Urothelium cell line (cell line): ENCODE results near the gene THOP1.
"Not testable (repeated sequence)": the region's sequence is repeated elsewhere in the genome, so short reads cannot be mapped to it uniquely, and the experiment has no call there.

Experiments
- DNase-seq: peaks from one replicate; pipeline ENCODE4 v3.0.0; 2011; ENCODE audit warnings: low spot score, mixed read lengths
- FAIRE-seq: peaks from 2 replicates; lab custom pipeline; 2011; peaks lifted over from hg19 to GRCh38; lab: Jason Lieb, UNC

Gene THOP1

GRCh38 chr19:2815191-2815614 lies 29.9 kb downstream of the THOP1 start:
- FAIRE-seq (no peak), DNase-seq (no peak)

- DNase-seq (no peak), FAIRE-seq (no peak)
These were observed 30.6 kb downstream of the THOP1 start for GRCh38 chr19:2815923-2816322.

GRCh38 chr19:2816641-2817040 lies 31.3 kb downstream of the THOP1 start:
- no peak for DNase-seq
- FAIRE-seq = no peak

GRCh38 chr19:2817237-2817829 lies 32.0 kb downstream of the THOP1 start:
- not testable (repeated sequence) for DNase-seq, FAIRE-seq

GRCh38 chr19:2819540-2820111 lies 34.3 kb downstream of the THOP1 start, which contains the start of gene ZNF554:
TSS of gene ZNF554 (plus strand) at chr19:2819868. CDS start at chr19:2820072, 204 bp downstream.
- DNase-seq (peak; percentile 88), FAIRE-seq (no peak)

GRCh38 chr19:2820112-2820702 lies 34.9 kb downstream of the THOP1 start:
- peak; percentile 16 for DNase-seq
- FAIRE-seq = no peak

GRCh38 chr19:2822846-2823245 lies 37.5 kb downstream of the THOP1 start:
- no peak for FAIRE-seq
- no peak for DNase-seq

GRCh38 chr19:2823646-2824045 lies 38.3 kb downstream of the THOP1 start:
- no peak for DNase-seq
- FAIRE-seq = no peak

- no peak for FAIRE-seq
- DNase-seq = no peak
These were observed 38.8 kb downstream of the THOP1 start for GRCh38 chr19:2824129-2824528.

- no peak for FAIRE-seq
- DNase-seq = no peak
These were observed 41.7 kb downstream of the THOP1 start for GRCh38 chr19:2827022-2827421.

GRCh38 chr19:2827840-2828489 lies 42.7 kb downstream of the THOP1 start:
- DNase-seq (no peak), FAIRE-seq (no peak)

GRCh38 chr19:2834294-2834871 lies 49.1 kb downstream of the THOP1 start:
- FAIRE-seq (no peak), DNase-seq (no peak)

GRCh38 chr19:2837430-2837829 lies 52.1 kb downstream of the THOP1 start:
- FAIRE-seq (no peak), DNase-seq (no peak)

GRCh38 chr19:2840794-2841791 lies 55.8 kb downstream of the THOP1 start, which contains the start of gene ZNF555:
TSS of gene ZNF555 (plus strand) at chr19:2841475. CDS start at chr19:2841573, 98 bp downstream.
- peak; percentile 55 for FAIRE-seq
- DNase-seq = peak; percentile 97

GRCh38 chr19:2841855-2842574 lies 56.7 kb downstream of the THOP1 start:
- FAIRE-seq = no peak
- peak; percentile 7 for DNase-seq

GRCh38 chr19:2845107-2845506 lies 59.8 kb downstream of the THOP1 start:
- FAIRE-seq = no peak

GRCh38 chr19:2846180-2846894 lies 61.0 kb downstream of the THOP1 start:
- FAIRE-seq = no peak
- no peak for DNase-seq

More at GRCh38 chr19:2845107-2845506, 59.8 kb downstream of the THOP1 start:
- no peak for DNase-seq

- FAIRE-seq (no peak), DNase-seq (no peak)
These were observed 62.2 kb downstream of the THOP1 start for GRCh38 chr19:2847507-2847906.

GRCh38 chr19:2848616-2849015 lies 63.3 kb downstream of the THOP1 start:
- DNase-seq = no peak
- no peak for FAIRE-seq
